ENCODE measurements around the gene PDE2A.

PDE2A gene

GRCh38 chr11:72617080-72617762 is 57.0 kb downstream of the PDE2A start:
- in situ Hi-C loops (cut with HindIII; ENCODE audit: low pct_unique_long_range_greater_than_20kb, low sequenced_read_pairs), result no loop called here
- TF ChIP-seq JUND (IDR thresholded peaks at IDR 0.05; ENCODE audit: low read depth), result no peak
- DNase-seq (ENCODE audit: low read depth in 1 of 2, low spot score in 1 of 2), result no peak

GRCh38 chr11:72616655-72617054 is 57.6 kb downstream of the PDE2A start:
- in situ Hi-C loops (cut with HindIII; ENCODE audit: low pct_unique_long_range_greater_than_20kb, low sequenced_read_pairs), result no loop called here
- no peak for TF ChIP-seq JUND (IDR thresholded peaks at IDR 0.05; ENCODE audit: low read depth)
- DNase-seq (ENCODE audit: low read depth in 1 of 2, low spot score in 1 of 2), result no peak

GRCh38 chr11:72615329-72615728 is 58.9 kb downstream of the PDE2A start:
- no peak for TF ChIP-seq JUND (IDR thresholded peaks at IDR 0.05; ENCODE audit: low read depth)
- in situ Hi-C loops (cut with HindIII; ENCODE audit: low pct_unique_long_range_greater_than_20kb, low sequenced_read_pairs), result no loop called here
- no peak for DNase-seq (ENCODE audit: low read depth in 1 of 2, low spot score in 1 of 2)

- in situ Hi-C loops (cut with HindIII; ENCODE audit: low pct_unique_long_range_greater_than_20kb, low sequenced_read_pairs), result no loop called here
- DNase-seq (ENCODE audit: low read depth in 1 of 2, low spot score in 1 of 2), result no peak
- no peak for TF ChIP-seq JUND (IDR thresholded peaks at IDR 0.05; ENCODE audit: low read depth)
These were observed 59.8 kb downstream of the PDE2A start for GRCh38 chr11:72614381-72614780.

GRCh38 chr11:72613977-72614376 is 60.2 kb downstream of the PDE2A start:
- in situ Hi-C loops (cut with HindIII; ENCODE audit: low pct_unique_long_range_greater_than_20kb, low sequenced_read_pairs), result no loop called here
- no peak for TF ChIP-seq JUND (IDR thresholded peaks at IDR 0.05; ENCODE audit: low read depth)
- no peak for DNase-seq (ENCODE audit: low read depth in 1 of 2, low spot score in 1 of 2)

GRCh38 chr11:72613450-72613849 is 60.8 kb downstream of the PDE2A start:
- in situ Hi-C loops (cut with HindIII; ENCODE audit: low pct_unique_long_range_greater_than_20kb, low sequenced_read_pairs), result no loop called here
- DNase-seq (ENCODE audit: low read depth in 1 of 2, low spot score in 1 of 2), result no peak
- TF ChIP-seq JUND (IDR thresholded peaks at IDR 0.05; ENCODE audit: low read depth), result no peak

- DNase-seq (ENCODE audit: low read depth in 1 of 2, low spot score in 1 of 2), result no peak
- in situ Hi-C loops (cut with HindIII; ENCODE audit: low pct_unique_long_range_greater_than_20kb, low sequenced_read_pairs), result no loop called here
- TF ChIP-seq JUND (IDR thresholded peaks at IDR 0.05; ENCODE audit: low read depth), result no peak
These were observed 64.7 kb downstream of the PDE2A start for GRCh38 chr11:72609476-72609875.

GRCh38 chr11:72609045-72609444 is 65.2 kb downstream of the PDE2A start:
- DNase-seq (ENCODE audit: low read depth in 1 of 2, low spot score in 1 of 2), result no peak
- in situ Hi-C loops (cut with HindIII; ENCODE audit: low pct_unique_long_range_greater_than_20kb, low sequenced_read_pairs), result no loop called here
- TF ChIP-seq JUND (IDR thresholded peaks at IDR 0.05; ENCODE audit: low read depth), result no peak

- no peak for TF ChIP-seq JUND (IDR thresholded peaks at IDR 0.05; ENCODE audit: low read depth)
- no peak for DNase-seq (ENCODE audit: low read depth in 1 of 2, low spot score in 1 of 2)
- in situ Hi-C loops (cut with HindIII; ENCODE audit: low pct_unique_long_range_greater_than_20kb, low sequenced_read_pairs), result no loop called here
These were observed 66.7 kb downstream of the PDE2A start for GRCh38 chr11:72607496-72607895.

- DNase-seq (ENCODE audit: low read depth in 1 of 2, low spot score in 1 of 2), result no peak
- in situ Hi-C loops (cut with HindIII; ENCODE audit: low pct_unique_long_range_greater_than_20kb, low sequenced_read_pairs), result no loop called here
- no peak for TF ChIP-seq JUND (IDR thresholded peaks at IDR 0.05; ENCODE audit: low read depth)
These were observed 67.3 kb downstream of the PDE2A start for GRCh38 chr11:72606748-72607468.

GRCh38 chr11:72605973-72606747 is 68.1 kb downstream of the PDE2A start:
- no peak for TF ChIP-seq JUND (IDR thresholded peaks at IDR 0.05; ENCODE audit: low read depth)
- DNase-seq (ENCODE audit: low read depth in 1 of 2, low spot score in 1 of 2), result no peak
- in situ Hi-C loops (cut with HindIII; ENCODE audit: low pct_unique_long_range_greater_than_20kb, low sequenced_read_pairs), result no loop called here

- in situ Hi-C loops (cut with HindIII; ENCODE audit: low pct_unique_long_range_greater_than_20kb, low sequenced_read_pairs), result no loop called here
- DNase-seq (ENCODE audit: low read depth in 1 of 2, low spot score in 1 of 2), result no peak
- TF ChIP-seq JUND (IDR thresholded peaks at IDR 0.05; ENCODE audit: low read depth), result no peak
These were observed 70.0 kb downstream of the PDE2A start for GRCh38 chr11:72604256-72604655.
